WI38 (cell line): Measurements from ENCODE around the gene SLC18B1.
A peak's percentile ranks its signal among the peaks of the same experiment; 100 is the strongest.
"Not testable (repeated sequence)": the region's sequence is repeated elsewhere in the genome, so short reads cannot be mapped to it uniquely, and the experiment has no call there.

Experiments
- H3K4me3 ChIP-seq: 2 replicates; pipeline ENCODE4 v1.5.1; 2011; ENCODE audit warnings: low read depth, mild to moderate bottlenecking, control low read depth, low read length
- TF ChIP-seq, protein P1 (sequence below): IDR thresholded peaks from 2 replicates; pipeline ENCODE4 v1.5.1; 2012; ENCODE audit warnings: low read depth, mild to moderate bottlenecking, control low read depth, low read length

Gene SLC18B1

DNA sequence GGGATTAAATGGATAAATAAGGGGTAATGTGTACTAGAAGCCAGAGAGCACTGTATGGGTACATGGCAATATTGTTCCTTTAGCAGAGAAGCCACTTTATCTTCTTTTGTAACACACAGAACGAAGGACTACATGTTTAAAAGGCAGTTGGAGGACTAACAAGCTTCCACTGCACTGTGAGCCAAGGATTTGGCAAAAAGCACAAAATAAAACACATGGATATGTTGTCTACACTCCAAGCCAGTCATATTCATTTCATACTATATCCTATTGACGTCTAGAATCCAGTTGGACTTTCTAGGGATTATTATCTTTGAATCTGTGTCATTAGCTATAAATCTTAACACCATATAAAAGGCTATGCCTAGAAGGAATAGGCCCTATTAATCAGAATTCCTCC, 3.0 kb downstream of the SLC18B1 start:
- TF ChIP-seq, protein P1, sequence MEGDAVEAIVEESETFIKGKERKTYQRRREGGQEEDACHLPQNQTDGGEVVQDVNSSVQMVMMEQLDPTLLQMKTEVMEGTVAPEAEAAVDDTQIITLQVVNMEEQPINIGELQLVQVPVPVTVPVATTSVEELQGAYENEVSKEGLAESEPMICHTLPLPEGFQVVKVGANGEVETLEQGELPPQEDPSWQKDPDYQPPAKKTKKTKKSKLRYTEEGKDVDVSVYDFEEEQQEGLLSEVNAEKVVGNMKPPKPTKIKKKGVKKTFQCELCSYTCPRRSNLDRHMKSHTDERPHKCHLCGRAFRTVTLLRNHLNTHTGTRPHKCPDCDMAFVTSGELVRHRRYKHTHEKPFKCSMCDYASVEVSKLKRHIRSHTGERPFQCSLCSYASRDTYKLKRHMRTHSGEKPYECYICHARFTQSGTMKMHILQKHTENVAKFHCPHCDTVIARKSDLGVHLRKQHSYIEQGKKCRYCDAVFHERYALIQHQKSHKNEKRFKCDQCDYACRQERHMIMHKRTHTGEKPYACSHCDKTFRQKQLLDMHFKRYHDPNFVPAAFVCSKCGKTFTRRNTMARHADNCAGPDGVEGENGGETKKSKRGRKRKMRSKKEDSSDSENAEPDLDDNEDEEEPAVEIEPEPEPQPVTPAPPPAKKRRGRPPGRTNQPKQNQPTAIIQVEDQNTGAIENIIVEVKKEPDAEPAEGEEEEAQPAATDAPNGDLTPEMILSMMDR = no peak
- no peak overlapping the region for H3K4me3 ChIP-seq

DNA sequence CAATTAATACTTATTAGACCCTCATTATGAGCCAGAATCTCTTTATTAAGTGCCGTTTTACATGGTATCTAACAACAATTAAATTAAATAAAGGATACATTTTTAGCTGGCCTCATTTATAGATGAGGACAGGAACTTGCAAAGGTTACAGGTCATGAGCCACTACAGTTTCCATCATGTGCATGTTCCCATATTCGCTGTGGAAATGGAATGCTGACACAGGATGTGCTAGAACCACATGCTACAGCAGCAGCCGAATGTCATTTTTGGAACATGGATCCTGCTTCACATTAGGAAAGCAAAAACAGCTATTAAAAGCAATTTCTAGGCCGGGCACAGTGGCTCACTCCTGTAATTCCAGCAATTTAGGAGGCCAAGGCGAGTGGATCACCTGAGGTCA, 5.9 kb downstream of the SLC18B1 start:
- TF ChIP-seq, protein P1 = no peak
- no peak overlapping the region for H3K4me3 ChIP-seq

DNA sequence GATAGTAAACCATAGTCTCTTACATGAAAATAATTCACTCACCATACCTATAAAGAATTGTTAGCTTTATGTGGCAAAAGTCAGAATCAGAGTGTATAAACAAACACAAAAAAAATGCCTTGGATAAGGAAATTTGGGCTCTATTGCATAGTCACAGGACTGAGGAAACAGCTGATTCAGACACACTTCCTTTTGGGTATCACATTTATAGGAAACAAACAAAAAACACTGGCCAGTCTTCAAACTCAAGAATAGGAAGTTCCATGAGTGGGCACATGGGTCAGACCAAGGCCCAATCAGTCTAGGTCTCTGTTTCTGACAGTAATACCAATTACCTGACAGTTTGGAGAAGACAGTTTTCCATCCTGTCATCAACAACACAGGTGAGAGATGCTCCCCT, 8.0 kb downstream of the SLC18B1 start:
- TF ChIP-seq, protein P1 = no peak

DNA sequence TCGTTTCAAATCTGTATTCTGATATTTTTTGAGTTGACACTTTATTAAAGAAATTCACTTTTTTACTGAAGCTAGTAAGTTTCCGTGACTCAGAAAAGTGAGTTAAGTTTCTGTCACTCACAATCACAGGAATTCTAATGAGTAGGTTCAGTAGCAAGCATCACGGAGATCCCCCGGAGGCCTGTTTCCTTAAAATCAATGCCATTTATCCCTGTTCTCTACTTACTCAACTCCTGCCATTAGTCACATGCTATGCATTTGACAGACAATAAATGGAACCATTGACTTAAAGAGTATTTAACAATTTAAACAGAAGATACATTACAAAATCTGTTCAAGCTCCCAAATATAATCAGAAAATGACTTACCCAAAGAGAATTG, 9.1 kb downstream of the SLC18B1 start:
- H3K4me3 ChIP-seq = no peak overlapping the region
- TF ChIP-seq, protein P1 = no peak

More for the DNA sequence above, 8.0 kb downstream of the SLC18B1 start:
- no peak overlapping the region for H3K4me3 ChIP-seq

DNA sequence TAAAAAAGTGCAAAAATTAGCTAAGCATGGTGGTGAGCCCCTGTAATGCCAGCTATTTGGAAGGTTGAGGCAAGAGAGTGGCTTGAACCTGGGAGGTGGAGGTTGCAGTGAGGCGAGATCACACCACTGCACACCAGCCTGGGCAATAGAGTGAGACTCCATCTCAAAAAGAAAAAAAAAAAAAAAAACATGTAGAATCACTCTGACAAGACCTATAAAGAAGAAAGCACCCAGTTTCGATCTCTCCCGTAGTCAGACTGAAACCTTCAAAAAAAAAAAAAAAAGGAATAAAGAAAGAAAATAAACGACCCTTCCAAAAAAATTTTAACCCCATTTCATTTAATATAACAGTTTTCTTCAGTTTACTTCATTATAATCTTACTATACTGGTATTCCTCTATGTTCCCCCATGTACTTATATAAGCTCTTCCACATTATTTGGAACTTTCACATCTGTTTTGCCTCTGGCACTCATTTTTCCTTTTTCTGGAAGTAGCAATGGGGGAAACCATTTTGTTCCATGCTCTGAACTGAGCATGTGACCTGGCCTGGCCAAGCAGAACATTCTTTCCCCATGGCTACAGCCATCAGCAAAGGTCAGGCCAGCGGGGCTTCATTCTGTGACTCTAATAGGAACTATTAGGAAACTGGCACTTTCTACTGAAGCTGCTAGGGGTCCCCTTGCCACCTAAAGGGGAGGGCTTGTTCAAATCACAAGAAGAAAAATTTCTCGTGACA, 9.6 kb downstream of the SLC18B1 start:
- TF ChIP-seq, protein P1 = no peak
- no peak overlapping the region for H3K4me3 ChIP-seq

DNA sequence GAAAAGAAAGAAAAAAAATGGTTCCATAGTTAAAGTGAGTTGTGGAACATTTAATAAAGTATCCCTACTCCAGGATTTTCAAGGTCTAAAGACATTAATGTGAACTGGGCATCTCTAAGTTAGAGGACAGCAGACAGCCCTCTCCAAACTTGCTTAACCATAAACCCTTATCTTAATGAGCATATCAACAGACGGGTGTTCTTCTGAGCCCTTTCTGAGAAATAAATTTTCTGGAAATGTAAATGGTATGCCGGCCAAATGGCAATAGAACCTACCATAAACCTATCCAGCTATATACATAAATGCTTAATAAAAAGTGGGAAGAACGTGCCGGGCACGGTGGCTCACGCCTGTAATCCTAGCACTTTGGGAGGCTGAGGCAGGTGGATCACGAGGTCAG, 12.5 kb downstream of the SLC18B1 start:
- H3K4me3 ChIP-seq = no peak overlapping the region
- TF ChIP-seq, protein P1 = no peak

DNA sequence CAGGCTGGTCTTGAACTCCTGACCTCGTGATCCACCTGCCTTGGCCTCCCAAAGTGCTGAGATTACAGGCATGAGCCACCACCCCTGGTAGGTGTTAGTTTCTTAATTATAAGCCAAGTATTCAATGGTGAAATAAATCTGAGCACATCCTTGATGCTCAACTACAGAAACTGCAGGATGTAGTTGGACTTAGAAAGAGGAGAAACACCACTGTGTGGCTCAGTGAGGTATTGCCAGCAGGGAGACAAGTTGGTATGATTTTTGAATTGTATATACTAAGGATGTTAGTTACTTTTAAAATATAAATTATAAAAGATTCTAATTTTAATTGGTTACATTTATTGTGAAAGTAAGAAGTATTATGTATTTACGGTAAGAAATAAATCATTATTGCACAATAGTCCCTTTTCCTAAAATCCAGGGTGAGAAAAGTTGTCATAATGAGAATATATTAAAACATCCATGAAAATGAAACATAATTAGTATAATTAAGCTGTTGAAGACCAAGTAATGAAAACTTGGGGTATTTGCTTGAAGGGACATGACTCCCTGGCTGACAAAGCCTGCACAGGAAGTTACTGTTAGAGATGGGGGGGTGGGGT, 17.6 kb downstream of the SLC18B1 start:
- no peak overlapping the region for H3K4me3 ChIP-seq
- TF ChIP-seq, protein P1 = peak; percentile 46; the same call in 1 of the 2 replicates

DNA sequence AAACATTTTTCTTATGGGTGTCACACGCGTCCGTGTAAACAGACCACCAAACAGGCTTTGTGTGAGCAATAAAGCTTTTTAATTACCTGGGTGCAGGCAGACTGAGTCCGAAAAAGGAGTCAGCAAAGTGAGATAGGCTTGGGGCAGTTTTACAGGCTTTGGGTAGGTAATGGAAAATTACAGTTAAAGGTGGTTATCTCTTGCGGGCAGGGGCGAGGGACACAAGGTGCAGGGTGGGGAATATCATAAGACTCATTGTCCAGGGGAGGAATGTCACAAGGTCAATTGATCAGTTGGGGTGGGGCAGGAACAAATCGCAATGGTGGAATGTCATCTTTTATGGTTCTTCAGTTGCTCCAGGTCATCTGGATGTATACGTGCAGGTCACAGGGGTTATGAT, 20.6 kb downstream of the SLC18B1 start:
- H3K4me3 ChIP-seq = not testable (repeated sequence)
